ENCODE data around the gene HIP1R.

Gene HIP1R

GRCh38 chr12:122861587-122861970 is 26.3 kb downstream of the HIP1R start:
- no peak for DNase-seq

- no peak for DNase-seq
Observed at GRCh38 chr12:122862110-122862634, 26.9 kb downstream of the HIP1R start.

- DNase-seq: no peak
Observed at GRCh38 chr12:122862872-122863701, 27.8 kb downstream of the HIP1R start.

DNA sequence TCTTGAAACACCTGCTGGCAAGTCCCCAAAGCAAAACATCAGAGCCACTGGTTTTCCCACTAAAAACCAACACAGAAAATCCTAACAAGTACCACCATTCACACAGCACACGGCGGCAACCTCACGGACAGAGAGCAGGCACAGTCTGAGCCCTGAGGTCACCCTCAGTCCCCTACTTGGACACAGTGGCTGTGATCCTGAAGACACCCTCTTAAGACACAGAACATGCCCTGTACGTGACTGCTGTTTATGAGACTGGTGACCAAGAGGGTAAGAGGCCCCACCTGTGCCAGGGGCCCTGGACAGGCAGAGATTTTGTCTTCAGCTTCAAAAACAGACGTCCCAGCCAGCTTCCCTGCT is 29.6 kb downstream of the HIP1R start:
- DNase-seq: no peak

- no peak for DNase-seq
Observed at GRCh38 chr12:122865268-122866231, 30.3 kb downstream of the HIP1R start.

DNA sequence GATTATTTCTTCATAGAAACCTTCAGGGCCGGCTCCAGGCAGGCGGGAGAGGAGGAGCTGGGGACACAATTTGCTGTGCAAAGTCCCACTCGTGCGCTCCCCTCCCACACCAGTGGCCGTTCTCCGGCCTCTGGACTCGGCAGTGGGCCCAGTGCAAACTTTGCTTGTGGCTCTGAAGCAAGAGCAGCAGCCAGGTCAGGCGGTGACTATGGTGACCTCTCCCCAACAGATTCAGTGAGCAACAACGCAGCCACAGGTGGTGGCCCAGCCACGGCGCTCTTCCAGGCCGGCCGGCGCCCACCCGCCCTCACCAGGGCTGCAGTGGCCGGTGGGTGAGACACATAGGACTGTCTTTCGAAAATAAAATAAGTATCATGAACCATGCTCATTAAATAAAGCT is 31.1 kb downstream of the HIP1R start:
- DNase-seq: no peak

DNA sequence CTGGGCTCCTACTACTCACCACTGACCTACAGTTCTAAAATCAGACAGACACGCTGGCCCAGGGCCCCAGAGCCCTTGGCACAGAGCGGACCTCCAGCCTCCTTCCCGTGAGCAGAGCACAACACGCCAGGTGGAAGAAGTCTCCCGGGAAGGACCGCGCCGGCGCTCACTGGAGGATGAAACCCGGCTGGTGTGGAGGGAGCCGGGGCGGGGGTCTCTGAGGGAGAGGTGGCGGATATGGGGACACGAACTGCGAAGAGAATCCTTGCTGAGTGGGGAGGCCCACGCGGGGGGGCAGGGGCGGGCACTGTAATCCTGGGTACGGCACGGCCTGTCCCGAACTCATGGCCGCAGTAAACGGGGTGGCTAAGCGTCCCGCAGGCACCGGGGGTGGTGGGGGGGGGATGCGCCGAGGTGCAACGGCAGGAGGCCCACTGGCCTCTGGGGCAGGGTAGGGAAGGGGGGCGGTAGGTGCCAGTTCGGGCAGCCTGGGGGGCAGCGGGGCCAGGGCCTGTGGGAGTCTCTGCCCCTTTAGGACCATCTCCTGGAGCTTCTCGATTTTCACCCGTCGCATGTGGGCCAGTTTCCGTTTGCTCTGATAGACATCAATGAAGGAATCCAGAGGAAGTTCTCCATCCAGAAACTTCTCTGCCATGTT is 31.8 kb downstream of the HIP1R start:
- DNase-seq: no peak

- DNase-seq: no peak
Observed at GRCh38 chr12:122867691-122868461, 32.6 kb downstream of the HIP1R start.

GRCh38 chr12:122868471-122869177 is 33.4 kb downstream of the HIP1R start:
- DNase-seq: no peak

DNA sequence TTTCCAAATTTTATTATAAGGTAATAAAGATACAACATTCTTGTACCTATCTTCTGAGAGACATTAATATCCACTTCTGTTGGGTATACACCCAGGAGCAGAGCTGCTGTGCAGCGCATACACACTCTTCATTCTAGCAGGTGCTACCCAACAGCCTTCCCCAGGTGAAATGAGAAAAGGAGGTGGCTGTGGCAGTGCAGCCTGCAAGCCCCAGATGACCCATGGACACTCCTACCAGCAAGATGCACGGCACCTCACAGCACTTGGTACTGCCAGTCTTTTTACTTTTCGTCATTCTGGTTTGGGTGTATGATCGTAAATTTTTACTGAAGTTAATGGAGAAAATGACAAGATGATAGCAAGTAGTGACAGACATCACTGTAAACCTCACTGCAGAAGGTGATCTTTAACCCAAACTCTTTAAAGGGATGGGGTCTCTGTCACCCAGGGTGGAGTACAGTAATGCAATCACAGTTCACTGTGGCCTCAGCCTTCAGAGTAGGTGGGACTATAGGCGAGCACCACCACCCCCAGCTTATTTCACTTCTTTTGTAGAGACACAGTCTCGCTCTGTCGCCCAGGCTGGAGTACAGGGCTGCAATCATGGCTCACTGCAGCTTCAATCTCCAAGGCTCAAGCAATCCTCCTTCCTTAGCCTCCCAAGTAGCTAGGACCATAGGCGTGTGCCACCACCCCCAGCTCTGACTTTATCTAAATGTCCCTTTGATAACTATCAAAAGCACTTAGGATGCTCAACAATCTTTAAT is 34.1 kb downstream of the HIP1R start:
- no peak for DNase-seq

DNA sequence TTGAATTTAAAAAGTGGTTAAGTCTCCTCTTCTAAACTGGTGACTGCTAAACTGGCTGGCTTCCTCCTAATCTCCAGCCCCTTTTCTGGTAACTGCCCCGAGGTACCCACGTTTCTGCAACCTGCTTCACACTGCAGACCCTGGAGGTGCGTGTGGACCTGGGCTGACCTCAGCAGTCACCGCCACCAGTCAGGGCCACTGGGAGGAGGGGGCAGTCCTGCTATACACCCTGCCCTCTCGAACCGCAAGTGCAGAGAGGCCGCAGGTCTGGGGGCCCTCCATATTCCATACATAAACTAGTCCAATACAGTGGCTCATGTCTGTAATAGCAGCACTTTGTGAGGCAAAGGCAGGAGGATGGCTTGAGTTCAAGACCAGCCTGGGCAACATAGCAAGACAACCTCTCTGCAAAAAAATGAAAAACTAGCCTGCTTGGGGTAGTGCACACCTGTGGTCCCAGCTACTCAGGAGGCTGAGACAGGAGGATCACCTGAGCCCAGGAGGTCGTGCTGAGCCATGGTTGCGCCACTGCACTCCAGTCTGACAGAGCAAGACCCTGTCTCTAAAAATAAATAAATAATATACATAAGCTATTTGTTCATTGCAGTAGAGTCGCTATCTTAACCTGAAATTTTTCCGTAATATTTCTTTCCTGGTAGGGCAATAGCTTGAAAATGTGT is 35.0 kb downstream of the HIP1R start:
- DNase-seq: no peak

GRCh38 chr12:122870867-122871664 is 35.8 kb downstream of the HIP1R start:
- DNase-seq: peak in 1 of 2 donors; percentile 58

GRCh38 chr12:122871851-122872780 is 36.9 kb downstream of the HIP1R start:
- peak in 1 of 2 donors; percentile 50 for DNase-seq

DNA sequence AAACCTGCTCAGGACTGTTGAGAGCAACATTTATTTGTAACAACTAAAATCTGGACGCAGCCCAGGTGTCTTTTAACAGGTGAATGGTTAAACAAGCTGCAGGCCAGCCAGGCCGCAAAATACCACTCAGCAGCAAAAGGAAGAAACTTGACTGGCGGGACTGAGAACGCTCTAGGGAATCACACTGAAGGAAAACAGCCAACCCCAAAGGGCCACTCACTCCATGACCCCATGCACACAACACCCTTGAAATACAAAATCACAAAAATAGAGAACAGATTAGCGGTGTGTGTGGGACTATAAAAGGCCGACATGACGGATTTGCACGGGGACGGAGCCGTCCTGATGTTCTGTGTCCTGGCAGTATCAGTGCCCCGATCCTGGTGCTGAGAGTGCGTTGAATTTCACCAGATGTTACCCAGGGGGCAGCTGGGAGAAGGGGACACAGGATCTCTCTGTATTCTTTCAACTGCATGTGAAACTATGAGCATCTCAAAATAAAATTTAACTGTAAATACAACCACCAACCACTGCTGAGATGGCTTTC is 37.6 kb downstream of the HIP1R start:
- DNase-seq: no peak

DNA sequence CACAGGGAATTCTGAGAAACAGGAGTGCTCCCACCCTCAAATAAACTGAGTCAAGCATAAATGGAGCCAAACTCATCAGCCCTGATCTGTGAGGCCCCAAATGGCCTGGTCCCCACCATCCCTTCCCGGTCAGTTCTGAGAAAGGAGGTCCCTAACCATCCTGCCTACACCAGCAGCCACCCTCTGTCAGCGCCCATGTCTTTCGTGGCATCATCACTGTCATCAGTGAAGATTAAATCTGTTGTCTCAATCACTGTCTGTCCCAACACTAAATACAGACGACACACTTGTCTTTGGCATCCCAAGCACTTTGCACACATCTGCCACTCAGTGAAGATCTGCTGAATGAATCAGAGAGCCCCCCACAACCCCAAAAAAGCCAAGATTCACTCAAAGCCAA is 38.3 kb downstream of the HIP1R start:
- no peak for DNase-seq

- DNase-seq: no peak
Observed at GRCh38 chr12:122874081-122874480, 38.8 kb downstream of the HIP1R start.

- DNase-seq: peak in 1 of 2 donors; percentile 46
Observed at GRCh38 chr12:122875590-122876220, 40.4 kb downstream of the HIP1R start.

Measured in hippocampal formation (tissue), 2 donors.